ENCODE data around the gene GRM4.

The GRM4 gene

GRCh38 chr6:34052071-34052825 is 93.6 kb downstream of the GRM4 start:
- no peak overlapping the region for H3K9ac ChIP-seq (ENCODE audit: insufficient read length)
- no peaks in the 10 kb centered on the region for H3K9me3 ChIP-seq (ENCODE audit: low read depth, low read length)
- TF ChIP-seq FOXP2 (optimal IDR thresholded peaks at IDR 0.05; ENCODE audit: control extremely low read depth, extremely low read length, insufficient read depth), result no peak
- TF ChIP-seq EZH2 (IDR thresholded peaks at IDR 0.05), result no peak
- no peak for TF ChIP-seq POLR2AphosphoS5 (IDR thresholded peaks at IDR 0.05; ENCODE audit: borderline replicate concordance, low read depth, low read length)
- DNase-seq (ENCODE audit: low read depth, low spot score), result no peak
- no peak overlapping the region for H3K4me3 ChIP-seq
- H3K27ac ChIP-seq, result no peak overlapping the region
- no peaks in the 10 kb centered on the region for H3K36me3 ChIP-seq (ENCODE audit: insufficient read depth, low read length)

- Histone ChIP-seq H3K27ac (no peak overlapping the region), H3K9me3 (ENCODE audit: low read depth, low read length) (no peaks in the 10 kb centered on the region), H3K4me3 (no peak overlapping the region), H3K9ac (ENCODE audit: insufficient read length) (no peak overlapping the region), H3K36me3 (ENCODE audit: insufficient read depth, low read length) (no peaks in the 10 kb centered on the region)
- DNase-seq (ENCODE audit: low read depth, low spot score), result no peak
- TF ChIP-seq EZH2 (IDR thresholded peaks at IDR 0.05) (no peak), FOXP2 (optimal IDR thresholded peaks at IDR 0.05; ENCODE audit: control extremely low read depth, extremely low read length, insufficient read depth) (no peak), POLR2AphosphoS5 (IDR thresholded peaks at IDR 0.05; ENCODE audit: borderline replicate concordance, low read depth, low read length) (no peak)
These were observed 94.5 kb downstream of the GRM4 start for GRCh38 chr6:34051331-34051919.

GRCh38 chr6:34050691-34051090 is 95.2 kb downstream of the GRM4 start:
- Histone ChIP-seq H3K27ac (no peak overlapping the region), H3K9ac (ENCODE audit: insufficient read length) (no peak overlapping the region), H3K9me3 (ENCODE audit: low read depth, low read length) (no peaks in the 10 kb centered on the region), H3K4me3 (no peak overlapping the region), H3K36me3 (ENCODE audit: insufficient read depth, low read length) (no peaks in the 10 kb centered on the region)
- TF ChIP-seq EZH2 (IDR thresholded peaks at IDR 0.05) (no peak), POLR2AphosphoS5 (IDR thresholded peaks at IDR 0.05; ENCODE audit: borderline replicate concordance, low read depth, low read length) (no peak), FOXP2 (optimal IDR thresholded peaks at IDR 0.05; ENCODE audit: control extremely low read depth, extremely low read length, insufficient read depth) (no peak)
- DNase-seq (ENCODE audit: low read depth, low spot score), result no peak

GRCh38 chr6:34049395-34050342 is 96.2 kb downstream of the GRM4 start:
- H3K9me3 ChIP-seq (ENCODE audit: low read depth, low read length), result no peaks in the 10 kb centered on the region
- H3K9ac ChIP-seq (ENCODE audit: insufficient read length), result no peak overlapping the region
- no peak overlapping the region for H3K4me3 ChIP-seq
- TF ChIP-seq EZH2 (IDR thresholded peaks at IDR 0.05) (no peak), POLR2AphosphoS5 (IDR thresholded peaks at IDR 0.05; ENCODE audit: borderline replicate concordance, low read depth, low read length) (no peak), FOXP2 (optimal IDR thresholded peaks at IDR 0.05; ENCODE audit: control extremely low read depth, extremely low read length, insufficient read depth) (no peak)
- H3K36me3 ChIP-seq (ENCODE audit: insufficient read depth, low read length), result no peaks in the 10 kb centered on the region
- no peak for DNase-seq (ENCODE audit: low read depth, low spot score)
- H3K27ac ChIP-seq, result no peak overlapping the region

GRCh38 chr6:34047913-34048867 is 97.7 kb downstream of the GRM4 start:
- H3K27ac ChIP-seq, result no peak overlapping the region
- no peak overlapping the region for H3K4me3 ChIP-seq
- no peak overlapping the region for H3K9ac ChIP-seq (ENCODE audit: insufficient read length)
- no peaks in the 10 kb centered on the region for H3K9me3 ChIP-seq (ENCODE audit: low read depth, low read length)
- no peaks in the 10 kb centered on the region for H3K36me3 ChIP-seq (ENCODE audit: insufficient read depth, low read length)
- no peak for DNase-seq (ENCODE audit: low read depth, low spot score)
- TF ChIP-seq POLR2AphosphoS5 (IDR thresholded peaks at IDR 0.05; ENCODE audit: borderline replicate concordance, low read depth, low read length) (no peak), FOXP2 (optimal IDR thresholded peaks at IDR 0.05; ENCODE audit: control extremely low read depth, extremely low read length, insufficient read depth) (no peak), EZH2 (IDR thresholded peaks at IDR 0.05) (no peak)

- no peak for TF ChIP-seq POLR2AphosphoS5 (IDR thresholded peaks at IDR 0.05; ENCODE audit: borderline replicate concordance, low read depth, low read length)
- TF ChIP-seq FOXP2 (optimal IDR thresholded peaks at IDR 0.05; ENCODE audit: control extremely low read depth, extremely low read length, insufficient read depth), result no peak
- TF ChIP-seq EZH2 (IDR thresholded peaks at IDR 0.05), result no peak
- DNase-seq (ENCODE audit: low read depth, low spot score), result no peak
- no peak overlapping the region for H3K9ac ChIP-seq (ENCODE audit: insufficient read length)
These were observed 99.3 kb downstream of the GRM4 start for GRCh38 chr6:34046617-34047016.

GRCh38 chr6:34045771-34046170 is 100.1 kb downstream of the GRM4 start:
- Histone ChIP-seq H3K4me3 (no peak overlapping the region), H3K9ac (ENCODE audit: insufficient read length) (no peak overlapping the region), H3K36me3 (ENCODE audit: insufficient read depth, low read length) (no peaks in the 10 kb centered on the region), H3K27ac (no peak overlapping the region), H3K9me3 (ENCODE audit: low read depth, low read length) (no peaks in the 10 kb centered on the region)
- DNase-seq (ENCODE audit: low read depth, low spot score), result no peak
- TF ChIP-seq POLR2AphosphoS5 (IDR thresholded peaks at IDR 0.05; ENCODE audit: borderline replicate concordance, low read depth, low read length), result no peak
- TF ChIP-seq FOXP2 (optimal IDR thresholded peaks at IDR 0.05; ENCODE audit: control extremely low read depth, extremely low read length, insufficient read depth), result no peak
- no peak for TF ChIP-seq EZH2 (IDR thresholded peaks at IDR 0.05)

More at GRCh38 chr6:34046617-34047016, 99.3 kb downstream of the GRM4 start:
- no peaks in the 10 kb centered on the region for H3K36me3 ChIP-seq (ENCODE audit: insufficient read depth, low read length)
- no peaks in the 10 kb centered on the region for H3K9me3 ChIP-seq (ENCODE audit: low read depth, low read length)
- H3K27ac ChIP-seq, result no peak overlapping the region
- no peak overlapping the region for H3K4me3 ChIP-seq

Data from SK-N-MC (cell line).